Measurements from ENCODE around the gene GARIN5A.

GRCh38 chr19:50509366-50509765 is 32.7 kb upstream of the GARIN5A start:
- no peak for TF ChIP-seq POLR2A (IDR thresholded peaks at IDR 0.05)
- no peak for TF ChIP-seq POLR2AphosphoS5 (IDR thresholded peaks at IDR 0.05)
- TF ChIP-seq, protein P1, sequence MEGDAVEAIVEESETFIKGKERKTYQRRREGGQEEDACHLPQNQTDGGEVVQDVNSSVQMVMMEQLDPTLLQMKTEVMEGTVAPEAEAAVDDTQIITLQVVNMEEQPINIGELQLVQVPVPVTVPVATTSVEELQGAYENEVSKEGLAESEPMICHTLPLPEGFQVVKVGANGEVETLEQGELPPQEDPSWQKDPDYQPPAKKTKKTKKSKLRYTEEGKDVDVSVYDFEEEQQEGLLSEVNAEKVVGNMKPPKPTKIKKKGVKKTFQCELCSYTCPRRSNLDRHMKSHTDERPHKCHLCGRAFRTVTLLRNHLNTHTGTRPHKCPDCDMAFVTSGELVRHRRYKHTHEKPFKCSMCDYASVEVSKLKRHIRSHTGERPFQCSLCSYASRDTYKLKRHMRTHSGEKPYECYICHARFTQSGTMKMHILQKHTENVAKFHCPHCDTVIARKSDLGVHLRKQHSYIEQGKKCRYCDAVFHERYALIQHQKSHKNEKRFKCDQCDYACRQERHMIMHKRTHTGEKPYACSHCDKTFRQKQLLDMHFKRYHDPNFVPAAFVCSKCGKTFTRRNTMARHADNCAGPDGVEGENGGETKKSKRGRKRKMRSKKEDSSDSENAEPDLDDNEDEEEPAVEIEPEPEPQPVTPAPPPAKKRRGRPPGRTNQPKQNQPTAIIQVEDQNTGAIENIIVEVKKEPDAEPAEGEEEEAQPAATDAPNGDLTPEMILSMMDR (IDR thresholded peaks at IDR 0.05) = no peak
- TF ChIP-seq EP300 (IDR thresholded peaks at IDR 0.05; ENCODE audit: low read depth) = no peak
